Endothelial cell of umbilical vein (primary cell): ENCODE measurements around the gene PDPN.

Experiments used
- POLR2AphosphoS5 ChIP-seq: IDR thresholded peaks from 2 replicates; pipeline ENCODE4 v1.6.1; 2012; ENCODE audit warnings: low read depth, mild to moderate bottlenecking, control low read depth, low read length, moderate library complexity; ENCODE audit not compliant: insufficient read depth
- TF ChIP-seq, protein P1 (sequence below), 2 donors: IDR thresholded peaks; 1 replicate in 1 of 2; 2 replicates in 1 of 2; pipeline ENCODE4 v1.5.1; 2011; ENCODE audit warnings: low read length in 2 of 2, mild to moderate bottlenecking in 2 of 2, moderate library complexity in 2 of 2, control low read depth in 1 of 2, inconsistent platforms in 1 of 2, low read depth in 1 of 2; ENCODE audit not compliant: insufficient read depth in 1 of 2; ENCODE audit errors: extremely low read depth in 1 of 2

DNA sequence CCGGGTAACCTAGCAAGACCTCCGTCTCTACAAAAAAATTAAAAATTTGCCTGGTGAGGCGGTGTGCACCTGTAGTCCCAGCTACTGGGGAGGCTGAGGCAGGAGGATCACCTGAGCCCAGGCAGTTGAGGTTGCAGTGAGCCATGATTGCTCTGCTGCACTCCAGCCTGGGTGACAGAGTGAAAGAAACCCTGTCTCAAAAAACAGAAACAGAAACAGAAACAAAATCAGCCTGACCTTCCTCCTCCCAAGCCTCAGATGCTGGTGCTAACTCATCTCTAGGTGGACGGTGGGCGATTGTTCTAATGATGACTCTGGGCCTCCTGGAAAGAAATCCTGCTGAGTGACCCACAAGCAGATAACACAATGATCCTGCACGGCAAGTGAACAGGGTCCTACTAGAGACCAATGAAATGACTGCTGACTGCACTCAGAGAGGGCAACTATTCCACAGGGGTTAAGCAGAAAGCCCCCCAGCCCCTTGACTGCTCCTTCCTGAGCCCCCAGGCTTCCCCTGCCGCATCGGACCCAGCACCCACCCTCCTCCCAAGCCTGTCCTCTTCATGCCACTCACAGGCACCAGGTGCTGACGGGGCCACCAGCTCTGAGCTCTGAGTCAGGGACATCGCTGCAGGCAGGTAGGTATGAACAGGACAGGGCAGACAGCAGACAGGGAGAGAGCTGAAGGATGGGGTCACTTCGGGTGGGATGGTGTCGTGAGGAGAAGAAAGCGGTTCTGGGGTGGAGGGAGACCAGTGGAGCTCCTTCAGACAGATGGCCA is 42.0 kb upstream of the PDPN start:
- TF ChIP-seq, protein P1, sequence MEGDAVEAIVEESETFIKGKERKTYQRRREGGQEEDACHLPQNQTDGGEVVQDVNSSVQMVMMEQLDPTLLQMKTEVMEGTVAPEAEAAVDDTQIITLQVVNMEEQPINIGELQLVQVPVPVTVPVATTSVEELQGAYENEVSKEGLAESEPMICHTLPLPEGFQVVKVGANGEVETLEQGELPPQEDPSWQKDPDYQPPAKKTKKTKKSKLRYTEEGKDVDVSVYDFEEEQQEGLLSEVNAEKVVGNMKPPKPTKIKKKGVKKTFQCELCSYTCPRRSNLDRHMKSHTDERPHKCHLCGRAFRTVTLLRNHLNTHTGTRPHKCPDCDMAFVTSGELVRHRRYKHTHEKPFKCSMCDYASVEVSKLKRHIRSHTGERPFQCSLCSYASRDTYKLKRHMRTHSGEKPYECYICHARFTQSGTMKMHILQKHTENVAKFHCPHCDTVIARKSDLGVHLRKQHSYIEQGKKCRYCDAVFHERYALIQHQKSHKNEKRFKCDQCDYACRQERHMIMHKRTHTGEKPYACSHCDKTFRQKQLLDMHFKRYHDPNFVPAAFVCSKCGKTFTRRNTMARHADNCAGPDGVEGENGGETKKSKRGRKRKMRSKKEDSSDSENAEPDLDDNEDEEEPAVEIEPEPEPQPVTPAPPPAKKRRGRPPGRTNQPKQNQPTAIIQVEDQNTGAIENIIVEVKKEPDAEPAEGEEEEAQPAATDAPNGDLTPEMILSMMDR (IDR thresholded peaks at IDR 0.05; ENCODE audit: extremely low read depth in 1 of 2, insufficient read depth in 1 of 2, low read depth in 1 of 2, low read length in 2 of 2): no peak
- TF ChIP-seq POLR2AphosphoS5: no peak
